ENCODE results near the gene MARCHF5. TPM values are rescaled to one million over a fixed set of nuclear protein-coding genes. Genes with fewer than 3 reads are reported as not detected.
"Not testable (repeated sequence)": the region's sequence is repeated elsewhere in the genome, so short reads cannot be mapped to it uniquely, and the experiment has no call there.

Gene MARCHF5
- total RNA-seq, 2 experiments from 2014 or later: 25.4 to 29.3 TPM

DNA sequence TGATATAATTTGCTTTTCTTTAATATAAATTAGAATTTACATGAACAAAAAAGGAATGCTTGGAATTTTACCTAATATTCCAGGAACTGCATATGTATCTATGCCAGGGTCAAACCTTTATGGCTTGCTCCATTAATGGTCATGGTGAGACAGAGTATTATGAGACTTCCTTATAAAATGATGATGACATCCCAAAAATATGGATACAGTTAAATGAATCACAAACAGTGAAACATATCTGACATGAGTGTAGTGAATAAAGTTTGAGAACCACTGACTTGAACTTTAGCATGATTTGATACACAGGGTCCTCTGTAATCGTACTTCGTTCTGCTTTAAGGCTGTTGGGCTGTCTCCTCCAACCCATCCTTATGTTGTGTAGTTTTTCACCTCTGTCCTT lies 51.8 kb downstream of the MARCHF5 start:
- intact Hi-C loops (cut with micrococcal nuclease): no loop called here
- H3K9me3 Mint-ChIP-seq: no peaks in the 10 kb centered on the region
- TF ChIP-seq, protein P1, sequence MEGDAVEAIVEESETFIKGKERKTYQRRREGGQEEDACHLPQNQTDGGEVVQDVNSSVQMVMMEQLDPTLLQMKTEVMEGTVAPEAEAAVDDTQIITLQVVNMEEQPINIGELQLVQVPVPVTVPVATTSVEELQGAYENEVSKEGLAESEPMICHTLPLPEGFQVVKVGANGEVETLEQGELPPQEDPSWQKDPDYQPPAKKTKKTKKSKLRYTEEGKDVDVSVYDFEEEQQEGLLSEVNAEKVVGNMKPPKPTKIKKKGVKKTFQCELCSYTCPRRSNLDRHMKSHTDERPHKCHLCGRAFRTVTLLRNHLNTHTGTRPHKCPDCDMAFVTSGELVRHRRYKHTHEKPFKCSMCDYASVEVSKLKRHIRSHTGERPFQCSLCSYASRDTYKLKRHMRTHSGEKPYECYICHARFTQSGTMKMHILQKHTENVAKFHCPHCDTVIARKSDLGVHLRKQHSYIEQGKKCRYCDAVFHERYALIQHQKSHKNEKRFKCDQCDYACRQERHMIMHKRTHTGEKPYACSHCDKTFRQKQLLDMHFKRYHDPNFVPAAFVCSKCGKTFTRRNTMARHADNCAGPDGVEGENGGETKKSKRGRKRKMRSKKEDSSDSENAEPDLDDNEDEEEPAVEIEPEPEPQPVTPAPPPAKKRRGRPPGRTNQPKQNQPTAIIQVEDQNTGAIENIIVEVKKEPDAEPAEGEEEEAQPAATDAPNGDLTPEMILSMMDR (IDR thresholded peaks at IDR 0.05): no peak
- DNase-seq (no peak), ATAC-seq (no peak)
- peaks cover 13% of the 10 kb centered on the region for H3K36me3 Mint-ChIP-seq (ENCODE audit: low read depth)
- no peaks in the 10 kb centered on the region for H3K27me3 Mint-ChIP-seq
- peak overlapping the region; percentile 55 for H3K27ac Mint-ChIP-seq
- POLR2A ChIA-PET: no interaction called here
- H3K4me1 Mint-ChIP-seq (ENCODE audit: low read depth): no peaks in the 10 kb centered on the region
- no peak overlapping the region for H3K4me3 Mint-ChIP-seq
- CTCF ChIA-PET: no interaction called here

DNA sequence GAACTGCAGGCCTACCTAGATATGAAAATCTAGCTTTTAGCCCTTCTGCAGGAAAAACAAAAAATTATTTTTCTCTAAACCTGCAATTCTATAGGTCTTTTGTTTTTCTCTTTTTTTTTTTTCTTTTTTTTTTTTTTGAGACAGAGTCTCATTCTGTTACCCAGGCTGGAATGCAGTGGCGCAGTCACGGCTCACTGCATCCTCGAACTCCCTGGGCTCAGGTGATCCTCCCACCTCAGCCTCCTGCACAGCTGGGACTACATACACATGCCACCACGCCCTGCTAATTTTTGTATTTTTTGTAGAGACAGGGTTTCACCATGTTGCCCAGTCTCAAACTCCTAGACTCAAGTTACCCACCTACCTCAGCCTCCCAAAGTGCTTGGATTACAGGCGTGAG lies 54.6 kb downstream of the MARCHF5 start:
- H3K27me3 Mint-ChIP-seq; DNase-seq; H3K4me1 Mint-ChIP-seq (ENCODE audit: low read depth); ATAC-seq; H3K27ac Mint-ChIP-seq; H3K9me3 Mint-ChIP-seq; intact Hi-C loops (cut with micrococcal nuclease); H3K4me3 Mint-ChIP-seq; POLR2A ChIA-PET: not testable (repeated sequence)
- CTCF ChIA-PET: interaction anchor here (1.2 kb wide), 1 partner anchor 258 kb away, joined by 3 read pairs; no protein-coding TSS in a partner anchor
- peaks cover 22% of the 10 kb centered on the region for H3K36me3 Mint-ChIP-seq (ENCODE audit: low read depth)

DNA sequence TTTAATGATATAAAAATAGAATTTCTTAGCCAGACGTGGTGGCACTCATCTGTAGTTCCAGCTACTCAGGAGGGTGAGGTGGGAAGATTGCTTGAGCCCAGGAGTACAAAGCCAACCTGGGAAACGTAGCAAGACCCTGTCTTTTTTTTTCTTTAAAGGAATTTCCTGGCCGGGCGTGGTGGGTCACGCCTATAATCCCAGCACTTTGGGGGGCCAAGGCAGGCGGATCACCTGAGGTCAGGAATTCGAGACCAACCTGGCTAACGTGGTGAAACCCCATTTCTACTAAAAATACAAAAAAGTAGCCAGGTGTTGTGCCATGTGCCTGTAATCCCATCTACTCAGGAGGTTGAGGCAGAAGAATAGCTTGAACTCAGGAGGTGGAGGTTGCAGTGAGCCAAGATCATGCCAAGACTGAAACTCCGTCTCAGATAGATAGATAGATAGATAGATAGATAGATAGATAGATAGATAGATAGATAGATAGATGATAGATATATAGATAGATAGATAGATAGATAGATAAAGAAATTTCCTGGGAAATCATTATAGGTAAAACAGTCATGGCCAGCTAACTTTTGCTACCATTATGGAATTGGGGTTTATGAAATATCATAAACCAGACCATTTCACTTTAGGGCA lies 56.2 kb downstream of the MARCHF5 start:
- H3K4me1 Mint-ChIP-seq (ENCODE audit: low read depth); ATAC-seq; H3K4me3 Mint-ChIP-seq; H3K27ac Mint-ChIP-seq; intact Hi-C loops (cut with micrococcal nuclease); H3K9me3 Mint-ChIP-seq; H3K27me3 Mint-ChIP-seq; DNase-seq; POLR2A ChIA-PET: not testable (repeated sequence)
- CTCF ChIA-PET: interaction anchor here (0.6 to 1.3 kb wide), 2 partner anchors 12 to 25 kb away, joined by 3 to 4 read pairs; no protein-coding TSS in a partner anchor
- H3K36me3 Mint-ChIP-seq (ENCODE audit: low read depth): peaks cover 18% of the 10 kb centered on the region

DNA sequence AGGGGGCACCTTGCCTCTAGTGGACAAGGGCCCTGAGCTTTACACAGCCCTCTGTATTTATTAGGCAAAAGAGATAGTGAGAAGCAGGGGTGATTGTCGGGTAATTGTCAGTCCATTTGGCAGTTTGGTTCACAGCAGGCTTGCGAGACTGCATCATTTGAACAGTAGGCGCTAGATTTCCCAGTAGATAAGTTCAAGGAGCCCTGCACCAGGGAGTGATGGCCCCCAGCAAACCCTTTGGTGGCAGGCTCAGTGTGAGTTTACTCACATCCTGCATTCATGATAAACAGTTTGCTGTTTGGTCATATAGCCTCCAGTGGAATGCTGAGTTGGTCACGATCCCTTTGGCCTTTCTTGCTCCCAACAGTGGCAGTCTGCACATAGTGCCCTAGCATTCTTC lies 59.4 kb downstream of the MARCHF5 start:
- CTCF ChIA-PET: no interaction called here
- Mint-ChIP-seq H3K36me3 (ENCODE audit: low read depth) (peaks cover 12% of the 10 kb centered on the region), H3K9me3 (no peaks in the 10 kb centered on the region), H3K4me3 (no peak overlapping the region), H3K27ac (no peak overlapping the region), H3K4me1 (ENCODE audit: low read depth) (no peaks in the 10 kb centered on the region), H3K27me3 (no peaks in the 10 kb centered on the region)
- ATAC-seq (no peak), DNase-seq (no peak)
- POLR2A ChIA-PET: no interaction called here
- intact Hi-C loops (cut with micrococcal nuclease): no loop called here
- TF ChIP-seq, protein P1 (IDR thresholded peaks at IDR 0.05): no peak

DNA sequence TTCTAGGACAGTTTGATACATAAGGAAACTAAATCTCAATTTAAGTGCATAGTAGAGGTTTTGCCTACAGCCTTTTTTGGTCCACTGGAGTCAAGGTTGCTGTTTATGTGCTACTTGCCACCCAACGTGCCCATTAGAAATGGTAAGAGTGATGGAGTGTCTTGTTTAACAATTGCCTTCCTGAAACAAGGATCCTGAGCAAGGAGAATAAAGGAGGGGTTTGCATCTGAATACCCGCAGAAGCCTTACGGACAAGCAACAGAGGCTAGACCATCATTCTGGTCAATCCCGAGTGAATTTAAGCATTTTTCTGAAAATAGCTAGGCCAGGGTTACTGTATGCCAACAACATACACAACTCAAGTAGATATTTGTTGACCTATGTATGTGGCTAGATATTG lies 63.6 kb downstream of the MARCHF5 start:
- TF ChIP-seq, protein P1 (IDR thresholded peaks at IDR 0.05): no peak
- ChIA-PET CTCF (no interaction called here), POLR2A (no interaction called here)
- DNase-seq (no peak), ATAC-seq (no peak)
- Mint-ChIP-seq H3K27me3 (no peaks in the 10 kb centered on the region), H3K36me3 (ENCODE audit: low read depth) (peaks cover 8% of the 10 kb centered on the region), H3K9me3 (no peaks in the 10 kb centered on the region), H3K27ac (no peak overlapping the region), H3K4me3 (no peak overlapping the region), H3K4me1 (ENCODE audit: low read depth) (no peaks in the 10 kb centered on the region)
- intact Hi-C loops (cut with micrococcal nuclease): no loop called here

DNA sequence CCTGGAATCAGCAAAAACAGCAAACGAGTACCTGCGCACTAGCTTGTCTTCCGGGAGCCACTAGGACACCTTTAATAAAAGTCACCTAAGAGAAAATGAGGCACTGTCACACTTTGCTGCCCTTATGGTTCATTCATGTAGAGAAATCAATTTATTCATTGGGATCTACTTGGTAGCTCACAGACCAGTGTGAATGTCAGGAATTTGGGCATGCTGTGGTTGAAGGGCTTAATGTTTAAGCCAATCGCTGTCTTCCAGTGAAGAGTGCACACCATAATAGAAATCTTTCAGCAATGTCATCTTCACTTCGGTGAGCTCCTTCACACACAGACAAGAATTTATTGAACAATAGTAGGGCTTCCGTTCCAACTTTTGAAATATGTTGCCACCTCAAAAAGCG lies 65.1 kb downstream of the MARCHF5 start:
- POLR2A ChIA-PET: no interaction called here

More for the DNA sequence above, 65.1 kb downstream of the MARCHF5 start:
- intact Hi-C loops (cut with micrococcal nuclease): no loop called here
- no peaks in the 10 kb centered on the region for H3K27me3 Mint-ChIP-seq
- H3K4me3 Mint-ChIP-seq: no peak overlapping the region
- no peaks in the 10 kb centered on the region for H3K4me1 Mint-ChIP-seq (ENCODE audit: low read depth)
- no peaks in the 10 kb centered on the region for H3K9me3 Mint-ChIP-seq
- TF ChIP-seq, protein P1 (IDR thresholded peaks at IDR 0.05): no peak
- no peak overlapping the region for H3K27ac Mint-ChIP-seq
- H3K36me3 Mint-ChIP-seq (ENCODE audit: low read depth): no peaks in the 10 kb centered on the region
- ATAC-seq (no peak), DNase-seq (no peak)
- CTCF ChIA-PET: interaction anchor here (0.9 kb wide), 1 partner anchor 78 kb away, joined by 4 read pairs; no protein-coding TSS in a partner anchor

Data from activated CD8-positive, alpha-beta T cell treated with anti-CD3 and anti-CD28 coated beads for 36 hours (primary cell).